NCI-H446 (cell line): ENCODE results near the gene TBX20.
"Not testable (repeated sequence)": the region's sequence is repeated elsewhere in the genome, so short reads cannot be mapped to it uniquely, and the experiment has no call there.

Experiments
- DNase-seq, 2 experiments: peaks; one replicate each; lab custom pipeline; 2025; lab: John Stamatoyannopoulos, UW

TBX20 gene

GRCh38 chr7:35255443-35256255 lies 1.7 kb upstream of the TBX20 start:
- no peak for DNase-seq

DNA sequence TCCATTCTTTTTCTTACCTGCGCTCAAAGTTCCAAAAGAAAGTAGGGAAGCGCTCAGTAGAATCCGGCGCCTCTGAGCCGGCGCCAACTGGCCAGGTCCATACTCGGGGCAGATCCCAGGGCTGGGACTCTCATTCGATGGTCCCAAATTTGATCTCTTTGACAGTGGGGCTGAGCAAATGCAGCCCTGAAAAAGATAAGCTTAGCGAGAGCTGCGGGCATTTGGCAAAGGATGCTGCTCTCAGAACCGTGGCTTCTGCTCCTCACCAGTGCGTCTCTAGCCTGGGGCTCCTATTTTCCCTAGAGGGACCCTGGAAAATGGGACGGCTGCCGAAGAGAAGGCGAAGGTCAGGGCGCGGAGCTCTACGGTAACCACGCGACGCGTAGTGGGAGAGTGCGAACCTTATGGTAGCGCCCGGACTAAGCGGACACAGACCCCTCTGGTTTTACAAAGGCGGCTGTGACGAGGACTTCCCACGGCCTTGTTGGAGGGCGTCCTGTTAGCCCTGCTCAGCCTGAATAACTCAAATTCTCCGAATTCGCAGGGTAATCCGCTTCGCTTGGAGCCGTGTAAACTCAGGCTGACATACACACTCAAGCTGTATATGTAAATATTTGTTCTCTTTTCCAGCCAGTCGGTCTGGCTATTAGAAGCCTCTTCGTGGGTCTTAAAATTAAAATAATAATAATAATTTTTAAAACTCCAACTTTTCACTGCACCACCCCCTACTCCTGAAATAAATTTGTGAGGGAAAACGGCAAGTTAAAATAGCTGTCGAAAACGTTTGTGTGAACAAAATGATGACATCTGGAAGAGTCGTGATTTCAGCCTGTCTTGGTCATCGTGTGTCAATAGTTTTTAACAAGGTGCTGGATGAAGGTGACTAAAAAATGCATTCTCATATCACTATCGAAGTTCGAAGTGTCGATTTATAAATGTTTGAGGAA lies 869 bp upstream of the TBX20 start:
- DNase-seq = no peak

DNA sequence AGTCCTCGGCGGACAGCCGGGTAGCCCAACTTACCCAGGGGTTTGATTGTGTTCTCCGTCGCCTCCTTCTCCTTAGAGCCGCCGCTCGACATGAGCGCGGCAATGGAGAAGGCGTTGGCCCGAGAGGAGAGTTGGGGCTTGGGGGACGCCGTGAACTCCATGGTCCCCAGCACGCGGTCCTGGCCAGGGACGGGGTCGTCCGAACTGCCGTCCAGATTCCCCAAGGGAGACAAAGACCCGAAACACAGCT lies 515 bp downstream of the TBX20 start:
- no peak for DNase-seq

GRCh38 chr7:35252612-35253459 lies 1.1 kb downstream of the TBX20 start:
- no peak for DNase-seq

DNA sequence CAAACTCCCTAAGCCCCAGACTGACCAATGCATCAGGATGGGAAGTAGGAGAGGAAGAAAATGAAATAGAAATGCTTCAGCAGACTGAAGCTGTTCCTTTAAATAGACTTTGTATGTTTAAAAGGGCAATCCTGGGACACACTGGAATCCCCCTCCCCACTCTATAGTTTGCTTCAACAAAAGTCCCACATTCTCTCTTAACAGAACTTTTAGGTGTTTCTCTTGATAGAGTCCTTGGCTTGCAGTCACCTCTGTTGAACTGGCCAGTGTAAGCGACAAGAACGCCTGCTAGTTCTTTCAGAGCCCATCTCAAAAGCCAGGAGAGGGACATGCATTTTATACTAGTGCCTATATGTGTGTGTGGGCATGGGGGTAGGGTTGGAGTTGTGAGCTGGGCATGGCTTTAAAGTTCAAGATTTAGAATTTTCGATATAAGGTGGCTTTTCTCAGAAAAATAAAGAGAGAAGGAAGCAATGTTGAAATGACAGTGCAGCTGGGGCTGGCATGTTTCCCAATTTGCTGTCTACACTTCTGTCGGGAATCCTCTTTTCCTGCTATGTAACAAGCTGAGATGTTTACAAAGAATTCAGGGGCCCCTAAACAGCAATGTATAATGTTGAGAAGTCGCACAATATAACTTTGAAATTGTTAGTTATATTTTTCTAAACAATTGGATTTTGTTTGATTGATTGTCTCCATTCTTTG lies 2.1 kb downstream of the TBX20 start:
- DNase-seq = no peak

DNA sequence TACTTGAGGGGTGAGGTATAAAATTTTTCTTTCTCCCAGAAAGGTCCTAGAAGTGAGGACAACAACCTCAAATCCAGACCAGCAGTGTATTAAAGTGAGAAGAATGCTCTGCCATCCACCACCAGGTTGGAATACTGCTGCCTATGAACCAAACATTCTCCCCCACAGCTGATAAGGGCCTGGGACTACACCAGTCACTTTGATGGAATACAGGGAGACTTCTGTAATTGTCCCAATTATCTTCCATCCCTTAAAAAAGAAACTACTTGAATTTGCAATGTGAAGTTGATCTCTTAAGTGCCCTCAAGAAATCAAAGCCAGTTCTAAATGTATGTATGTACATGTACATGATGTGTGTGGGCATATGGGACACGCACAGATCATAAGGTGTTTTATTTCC lies 3.0 kb downstream of the TBX20 start:
- DNase-seq = no peak

- DNase-seq = no peak
Observed at GRCh38 chr7:35250452-35250851, 3.4 kb downstream of the TBX20 start.

DNA sequence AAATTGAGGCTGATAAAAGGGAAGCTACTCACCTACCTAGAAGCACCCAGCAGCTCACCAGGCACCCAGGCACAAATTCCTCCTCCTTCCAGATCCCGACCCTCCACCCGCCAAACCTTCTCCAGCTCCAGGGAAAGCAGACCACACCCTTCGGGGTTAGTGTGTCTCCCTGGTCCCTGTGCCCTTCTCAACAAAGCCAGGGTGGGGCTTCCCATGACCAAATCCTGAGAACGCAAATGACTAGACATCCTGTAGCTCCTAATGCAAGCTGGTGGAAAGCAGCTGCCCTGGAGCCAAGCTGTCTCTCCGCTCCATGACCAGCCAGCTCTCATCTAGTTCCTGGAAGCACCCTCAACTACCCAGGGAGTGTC lies 4.4 kb downstream of the TBX20 start:
- DNase-seq = no peak

DNA sequence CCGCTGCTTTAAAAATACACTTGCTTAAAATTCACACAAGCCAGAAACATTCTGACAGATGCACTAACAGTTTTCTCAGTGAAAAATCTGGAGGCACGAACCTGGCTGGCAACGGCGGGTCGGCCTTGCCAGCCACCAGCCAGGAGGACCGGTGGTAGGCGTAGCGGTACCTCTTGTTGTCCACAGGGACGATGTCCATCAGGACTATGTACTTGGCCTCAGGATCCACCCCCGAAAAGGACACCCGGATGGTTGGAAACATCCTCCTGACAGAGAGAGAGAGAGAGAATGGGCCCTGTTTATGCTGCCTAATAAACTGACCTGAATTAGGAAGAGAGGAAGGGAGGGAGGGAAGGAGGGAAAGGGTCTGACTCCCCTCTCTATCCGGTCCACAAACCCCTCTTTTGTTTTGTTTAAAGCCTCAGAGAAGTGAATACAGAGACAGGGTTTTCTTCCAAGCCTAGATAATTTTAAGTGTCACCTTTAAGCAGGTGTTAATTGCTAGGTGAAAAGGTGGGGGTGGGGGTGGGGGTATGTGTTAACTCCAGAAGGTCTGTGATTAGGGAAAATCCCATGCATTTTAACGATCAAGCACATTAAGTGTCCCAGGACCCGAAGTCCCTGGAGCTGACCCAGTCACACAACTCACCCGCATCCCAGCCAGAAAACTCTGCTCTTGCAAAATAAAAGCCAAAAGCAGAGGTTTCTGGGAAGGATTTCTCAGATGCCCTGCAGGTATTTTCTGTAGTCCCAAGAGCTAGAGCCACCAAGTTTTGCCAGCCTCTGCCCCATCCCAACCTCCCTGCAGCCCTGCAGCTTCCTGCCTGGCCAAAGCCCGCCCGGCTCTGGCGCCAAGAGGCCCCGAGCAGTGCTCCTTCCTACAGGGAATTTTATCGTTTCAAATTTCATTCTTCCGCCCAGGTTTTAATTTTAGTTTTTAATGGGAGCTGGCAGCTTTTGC lies 5.0 kb downstream of the TBX20 start:
- DNase-seq = no peak

DNA sequence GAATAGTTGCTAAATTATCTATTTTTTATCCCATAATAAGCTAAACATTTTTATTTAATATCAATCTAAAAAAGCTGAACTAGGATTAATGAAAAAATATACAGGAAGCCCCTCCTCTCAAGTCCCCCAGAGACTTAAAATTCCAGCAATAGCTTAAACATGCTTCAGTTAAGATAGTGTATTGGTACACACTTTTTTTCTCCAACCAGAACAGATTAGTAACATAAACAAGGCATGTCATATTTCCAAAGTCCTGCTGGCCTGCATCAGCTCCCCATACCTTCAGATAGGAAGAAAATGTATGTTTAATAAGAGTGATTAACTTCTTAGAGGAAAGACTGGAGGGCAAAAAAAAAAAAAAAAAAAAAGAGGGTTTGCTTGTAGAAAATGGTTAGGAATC lies 7.1 kb downstream of the TBX20 start:
- no peak for DNase-seq

GRCh38 chr7:35241884-35242283 lies 12.0 kb downstream of the TBX20 start:
- DNase-seq = no peak

GRCh38 chr7:35241436-35241835 lies 12.5 kb downstream of the TBX20 start:
- DNase-seq = no peak

DNA sequence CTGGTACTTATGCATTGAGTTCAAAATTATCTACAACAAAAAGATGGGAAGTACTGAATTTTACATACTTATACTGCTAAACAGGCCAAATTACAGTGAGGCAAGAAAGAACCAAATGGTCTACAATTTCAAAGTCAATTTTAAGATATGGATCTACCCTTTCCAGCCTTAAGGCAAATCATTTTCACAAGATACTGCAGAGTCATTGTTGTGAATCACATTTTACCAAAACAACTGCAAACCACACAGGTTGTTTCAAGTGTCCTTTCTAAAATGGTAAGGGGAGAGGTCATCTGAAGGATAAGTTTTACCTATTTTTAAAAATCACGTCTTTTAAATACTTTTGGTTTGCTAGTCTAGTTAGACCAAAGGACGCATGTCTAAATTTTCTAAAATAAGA lies 12.9 kb downstream of the TBX20 start:
- not testable (repeated sequence) for DNase-seq

GRCh38 chr7:35238456-35238855 lies 15.4 kb downstream of the TBX20 start:
- not testable (repeated sequence) for DNase-seq

DNA sequence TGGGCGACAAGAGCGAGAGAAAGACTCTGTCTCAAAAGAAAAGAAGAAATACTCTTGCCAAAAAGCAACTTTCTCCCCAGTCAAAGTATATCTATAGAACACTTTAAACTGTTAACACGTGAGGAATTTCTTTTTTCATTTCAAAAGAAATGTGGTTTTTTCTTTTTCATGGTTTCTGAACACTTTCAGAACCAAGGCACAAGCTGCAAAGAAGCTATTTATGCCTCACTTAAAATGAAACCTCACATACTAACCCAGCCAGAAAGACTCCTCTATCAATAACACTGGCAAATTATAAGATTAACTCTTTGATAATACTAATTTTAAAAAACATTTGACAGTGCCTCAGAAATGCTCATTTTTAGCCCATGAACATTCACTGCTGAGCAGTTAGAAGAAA lies 20.9 kb downstream of the TBX20 start:
- DNase-seq = no peak

DNA sequence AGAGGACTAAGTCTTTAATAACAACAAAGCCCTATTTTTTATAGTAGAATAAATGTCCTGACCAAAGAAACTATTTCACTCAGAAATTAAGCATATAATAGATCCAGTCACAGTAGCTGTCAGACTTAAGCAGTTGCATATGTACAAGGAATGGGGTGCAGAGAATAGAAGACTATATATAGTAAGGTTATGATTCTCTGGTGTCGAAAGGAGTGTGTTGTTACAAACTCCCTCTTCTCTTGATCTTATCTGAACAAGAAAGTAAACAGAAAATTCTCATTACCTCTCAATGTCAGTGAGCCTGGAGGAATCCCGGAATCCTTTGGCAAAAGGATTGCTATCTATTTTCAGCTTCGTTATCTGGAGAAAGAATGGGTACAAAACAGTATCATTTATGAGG lies 22.7 kb downstream of the TBX20 start:
- not testable (repeated sequence) for DNase-seq

GRCh38 chr7:35229116-35229780 lies 24.7 kb downstream of the TBX20 start:
- not testable (repeated sequence) for DNase-seq

DNA sequence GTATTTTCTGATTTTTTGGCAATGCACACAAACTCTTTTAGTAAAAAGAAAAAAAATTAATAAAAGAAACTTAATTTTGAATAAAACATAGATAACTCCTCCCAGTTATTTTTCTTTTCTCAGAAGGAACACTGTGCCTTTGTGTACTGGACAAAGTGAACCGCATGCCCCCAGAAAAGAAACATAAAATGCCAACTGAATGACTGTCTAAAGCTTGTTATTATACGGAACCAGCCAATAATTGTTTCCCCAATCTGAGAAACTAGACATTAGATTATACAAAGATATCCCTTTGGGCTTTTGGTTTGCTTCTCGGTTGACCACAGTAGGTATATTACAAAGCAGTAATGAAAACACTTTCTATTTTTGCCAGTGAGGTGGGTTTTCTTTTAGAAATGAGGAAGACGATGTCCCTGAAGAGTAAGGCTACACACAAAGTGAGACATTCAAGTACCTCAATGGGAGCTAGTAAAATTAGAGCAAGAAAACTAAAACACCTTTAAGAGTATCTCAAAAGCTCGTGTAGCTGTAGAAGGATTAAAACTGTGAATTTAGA lies 25.3 kb downstream of the TBX20 start:
- not testable (repeated sequence) for DNase-seq

GRCh38 chr7:35227438-35227837 lies 26.5 kb downstream of the TBX20 start:
- not testable (repeated sequence) for DNase-seq

DNA sequence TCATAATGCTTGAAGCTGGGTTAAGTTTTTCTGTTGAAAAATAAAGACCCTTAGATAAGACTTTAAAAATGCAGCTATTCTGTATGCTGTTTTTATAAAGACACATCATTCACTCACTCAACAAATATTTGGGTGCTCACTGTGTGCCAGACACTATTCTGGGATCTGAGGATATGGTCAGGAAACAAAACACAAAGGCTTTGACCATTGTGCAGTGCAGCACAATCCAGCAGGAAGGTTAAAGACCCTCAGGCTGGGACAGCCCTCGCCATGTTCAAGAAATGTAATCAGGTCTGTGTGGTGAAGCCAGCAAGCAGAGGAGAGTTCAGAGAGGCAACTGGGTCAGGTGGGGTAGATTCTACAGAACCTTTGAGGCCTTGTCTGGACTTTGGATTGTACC lies 31.5 kb downstream of the TBX20 start:
- DNase-seq = not testable (repeated sequence)
